H1 (cell line): Measurements from ENCODE around the gene WLS. TPM values are rescaled to one million over a fixed set of nuclear protein-coding genes. Genes with fewer than 3 reads are reported as not detected.

Source experiments
- CTCF ChIA-PET: fragments of 300-600 bp; sonication (Branson Sonifier 250); formaldehyde crosslinking; loops from one replicate; lab custom pipeline; 2021; ENCODE audit not compliant: partially characterized antibody; lab: Charles Lee
- POLR2A ChIA-PET: fragments of 300-600 bp; sonication (Branson Sonifier 250); formaldehyde crosslinking; loops from one replicate; lab custom pipeline; 2021; ENCODE audit warnings: inconsistent platforms; ENCODE audit not compliant: partially characterized antibody; lab: Charles Lee
- DNase-seq, 2 experiments: peaks; one replicate each; pipeline versions ENCODE4 v3.0.0 to v3.0.0-alpha.2; 2010 to 2022; ENCODE audit warnings: low spot score in 2 of 2, low read depth in 1 of 2, mixed read lengths in 1 of 2
- FAIRE-seq: peaks from 2 replicates; lab custom pipeline; 2011; peaks lifted over from hg19 to GRCh38; lab: Jason Lieb, UNC
- H2AFZ ChIP-seq: 2 replicates; pipeline ENCODE4 v1.8.1; 2012; ENCODE audit warnings: low read length, inconsistent platforms
- H2AK5ac ChIP-seq: 2 replicates; pipeline ENCODE4 v1.6.1; 2013; ENCODE audit warnings: low read depth, low read length
- H2BK120ac ChIP-seq: replicated peaks from 2 replicates; pipeline ENCODE3; 2013; ENCODE audit warnings: low read depth, low read length, inconsistent platforms
- H2BK12ac ChIP-seq: 2 replicates; pipeline ENCODE4 v1.6.1; 2013; ENCODE audit warnings: low read depth, low read length
- H2BK15ac ChIP-seq: 2 replicates; pipeline ENCODE4 v1.6.1; 2013; ENCODE audit warnings: low read length
- H2BK20ac ChIP-seq: 2 replicates; pipeline ENCODE4 v1.6.1; 2013; ENCODE audit warnings: low read length
- H2BK5ac ChIP-seq: 2 replicates; pipeline ENCODE4 v1.6.1; 2013; ENCODE audit warnings: low read depth, low read length
- H3K14ac ChIP-seq: 2 replicates; pipeline ENCODE4 v1.6.1; 2013; ENCODE audit warnings: inconsistent platforms; ENCODE audit not compliant: insufficient read length
- H3K18ac ChIP-seq: 2 replicates; pipeline ENCODE4 v1.6.1; 2013; ENCODE audit warnings: low read length; ENCODE audit errors: extremely low read depth
- H3K23ac ChIP-seq: 2 replicates; pipeline ENCODE4 v1.6.1; 2013; ENCODE audit warnings: inconsistent platforms; ENCODE audit not compliant: insufficient read length
- H3K23me2 ChIP-seq: 2 replicates; pipeline ENCODE4 v1.6.1; 2013; ENCODE audit warnings: low read depth, low read length
- H3K27ac ChIP-seq: 2 replicates; pipeline ENCODE4 v1.6.1; 2011; ENCODE audit warnings: low read depth, low read length, inconsistent platforms
- H3K27me3 ChIP-seq, 4 experiments: replicated peaks in 1 of 4; 1 replicate in 1 of 4; 2 replicates in 3 of 4; pipeline versions ENCODE4 v1.6.1 to v1.8.1; 2011 to 2013; ENCODE audit warnings: low read length in 3 of 4, mild to moderate bottlenecking in 3 of 4, inconsistent platforms in 2 of 4, mixed read lengths in 2 of 4, moderate library complexity in 1 of 4; ENCODE audit not compliant: control insufficient read depth in 3 of 4, insufficient read depth in 3 of 4; ENCODE audit errors: extremely low read depth in 1 of 4
- H3K36me3 ChIP-seq, 4 experiments: 2 replicates each; pipeline versions ENCODE4 v1.6.1 to v1.8.1; 2011 to 2013; ENCODE audit warnings: mild to moderate bottlenecking in 4 of 4, low read length in 3 of 4, moderate library complexity in 2 of 4, control low read depth in 1 of 4, inconsistent platforms in 1 of 4; ENCODE audit not compliant: insufficient read depth in 4 of 4, control insufficient read depth in 2 of 4
- H3K4ac ChIP-seq: replicated peaks from 2 replicates; pipeline ENCODE3; 2013; ENCODE audit warnings: low read length, low read depth, mixed read lengths, inconsistent platforms; ENCODE audit not compliant: insufficient read length
- H3K4me1 ChIP-seq, 4 experiments: replicated peaks in 1 of 4; 1 replicate in 1 of 4; 2 replicates in 3 of 4; pipeline versions ENCODE4 v1.6.1 to v1.8.1; 2011 to 2013; ENCODE audit warnings: low read length in 3 of 4, inconsistent platforms in 2 of 4, mixed read lengths in 1 of 4; ENCODE audit not compliant: insufficient read depth in 4 of 4, control insufficient read depth in 3 of 4
- H3K4me2 ChIP-seq, 2 experiments: 2 replicates each; pipeline versions ENCODE4 v1.6.1 to v1.8.1; 2011 to 2013; ENCODE audit warnings: low read depth in 2 of 2, low read length in 2 of 2, control low read depth in 1 of 2, inconsistent platforms in 1 of 2, mild to moderate bottlenecking in 1 of 2; ENCODE audit not compliant: insufficient read depth in 1 of 2
- H3K4me3 ChIP-seq, 4 experiments: fragments of 200-600, 300-600 bp in 1 of 4; sonication (generic), shearing (Covaris generic), sonication (Bioruptor Twin) in 1 of 4; 2 replicates each; pipeline versions ENCODE4 v1.5.1 to v1.8.1; 2011 to 2016; ENCODE audit warnings: low read length in 4 of 4, low read depth in 3 of 4, control low read depth in 2 of 4, inconsistent platforms in 2 of 4, mild to moderate bottlenecking in 2 of 4, mixed read lengths in 1 of 4, moderate library complexity in 1 of 4; ENCODE audit not compliant: insufficient read depth in 2 of 4; ENCODE audit errors: extremely low read depth in 1 of 4
- H3K56ac ChIP-seq: replicated peaks from 2 replicates; pipeline ENCODE3; 2013; ENCODE audit warnings: low read depth, mild to moderate bottlenecking, mixed read lengths, low read length, inconsistent platforms; ENCODE audit not compliant: insufficient read length
- H3K79me1 ChIP-seq: 2 replicates; pipeline ENCODE4 v1.6.1; 2013; ENCODE audit warnings: low read depth, low read length, control low read depth
- H3K79me2 ChIP-seq, 2 experiments: 2 replicates each; pipeline versions ENCODE4 v1.6.1 to v1.8.1; 2012 to 2013; ENCODE audit warnings: low read length in 2 of 2, mild to moderate bottlenecking in 2 of 2, inconsistent platforms in 1 of 2; ENCODE audit not compliant: insufficient read depth in 2 of 2, control insufficient read depth in 1 of 2
- H3K9ac ChIP-seq, 4 experiments: replicated peaks in 1 of 4; 1 replicate in 1 of 4; 2 replicates in 3 of 4; pipeline versions ENCODE4 v1.6.1 to v1.8.1; 2011 to 2013; ENCODE audit warnings: low read depth in 3 of 4, low read length in 3 of 4, control low read depth in 2 of 4, mild to moderate bottlenecking in 2 of 4, moderate library complexity in 2 of 4, inconsistent platforms in 1 of 4; ENCODE audit errors: extremely low read depth in 1 of 4
- H3K9me3 ChIP-seq, 2 experiments: 2 replicates each; pipeline versions ENCODE4 v1.6.1 to v1.8.1; 2012 to 2013; ENCODE audit warnings: mild to moderate bottlenecking in 2 of 2, moderate library complexity in 2 of 2, control low read depth in 1 of 2, inconsistent platforms in 1 of 2, low read depth in 1 of 2, low read length in 1 of 2, mixed read lengths in 1 of 2; ENCODE audit not compliant: insufficient read depth in 2 of 2
- H4K20me1 ChIP-seq, 2 experiments: replicated peaks in 1 of 2; 2 replicates each; pipeline versions ENCODE3 to v1.8.1; 2011 to 2013; ENCODE audit warnings: inconsistent platforms in 2 of 2, low read length in 2 of 2, mild to moderate bottlenecking in 1 of 2; ENCODE audit not compliant: insufficient read depth in 2 of 2, control insufficient read depth in 1 of 2
- H4K5ac ChIP-seq: 2 replicates; pipeline ENCODE4 v1.6.1; 2013; ENCODE audit warnings: low read length, low read depth, mixed read lengths, inconsistent platforms; ENCODE audit not compliant: insufficient read length
- H4K8ac ChIP-seq: 2 replicates; pipeline ENCODE4 v1.8.0; 2013; ENCODE audit warnings: mild to moderate bottlenecking, moderate library complexity, low read length, inconsistent platforms; ENCODE audit not compliant: insufficient read depth; ENCODE audit errors: extremely low read depth
- H4K91ac ChIP-seq: replicated peaks from 2 replicates; pipeline ENCODE3; 2013; ENCODE audit warnings: low read length, mixed read lengths, inconsistent platforms; ENCODE audit not compliant: insufficient read length
- CEBPB ChIP-seq: IDR thresholded peaks from 2 replicates; pipeline ENCODE4 v1.6.1; 2012; ENCODE audit warnings: low read depth, low read length
- SP4 ChIP-seq: IDR thresholded peaks from 2 replicates; pipeline ENCODE4 v1.6.1; 2012; ENCODE audit warnings: low read length, inconsistent platforms
- WGBS, 2 experiments: shearing (Covaris generic) in 1 of 2; methylation state at CpG; one replicate each; pipeline versions ENCODE4 v1.1.6 to v1.1.7; 2013 to 2015; ENCODE audit warnings: low lambda C conversion rate in 2 of 2, mixed read lengths in 2 of 2, inconsistent platforms in 1 of 2, low coverage in 1 of 2, missing lambda C conversion rate in 1 of 2; ENCODE audit not compliant: insufficient replicate concordance in 2 of 2, insufficient coverage in 1 of 2, insufficient read length in 1 of 2; ENCODE audit errors: extremely low coverage in 1 of 2, missing lambda C conversion rate in 1 of 2; 5-methylcytosine and 5-hydroxymethylcytosine counted together
- polyA plus RNA-seq, 7 experiments: library from polyadenylated mRNA; depleted of rRNA in 3 of 7; stranded (reverse) in 5 of 7; unstranded in 2 of 7; fragments of >200 nt in 5 of 7; fragments of 200-250 nt in 2 of 7; gene quantifications; 1 replicate in 5 of 7; 2 replicates in 1 of 7; 4 replicates in 1 of 7; pipeline versions ENCODE4 v1.2.1 to v1.2.3, GENCODE V29; 2011 to 2013; ENCODE audit warnings: missing spikeins in 2 of 7, mixed read lengths in 2 of 7
- total RNA-seq: library from RNA; stranded (reverse); fragmentation: NEBNext Ultra II Directional; extraction: Animal tissue kit (Norgen Biotek cat#: 25700); gene quantifications from 2 replicates; pipeline ENCODE4 v1.2.1, GENCODE V29; 2021

Gene WLS
- total and polyA plus RNA-seq, 2 of the 8 experiments (the other 6 are each of a cell fraction or from before 2014, with no cell fraction given), result 1.2 to 2.7 TPM

DNA sequence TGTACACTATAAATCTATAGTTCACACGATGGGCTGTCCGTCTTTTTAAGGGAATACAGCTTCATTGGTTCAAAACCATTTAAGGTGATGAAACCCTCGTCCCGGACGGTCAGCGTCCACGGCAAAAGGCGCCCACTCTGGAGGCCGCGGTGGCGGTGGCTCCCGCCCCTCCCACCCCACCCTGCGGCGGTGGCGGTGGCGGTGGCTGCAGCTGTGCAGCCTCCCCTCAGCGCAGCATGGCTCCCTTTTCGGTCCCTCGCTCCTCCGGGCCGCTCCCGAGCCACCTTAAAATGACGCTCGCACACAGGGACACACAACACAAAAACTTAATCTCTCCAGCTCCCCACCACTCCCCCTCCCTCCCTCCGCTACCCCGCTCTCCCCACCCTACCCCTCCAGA, 69.1 kb downstream of the WLS start:
- FAIRE-seq (peak; percentile 50), DNase-seq (no peak)
- no peaks in the 10 kb centered on the region for H3K27me3 ChIP-seq
- H3K27ac ChIP-seq, result no peak overlapping the region
- no peak overlapping the region for H3K4ac ChIP-seq
- no peak overlapping the region for H2BK20ac ChIP-seq
- H4K8ac ChIP-seq, result no peak overlapping the region
- TF ChIP-seq CEBPB (no peak), SP4 (no peak)
- no peak overlapping the region for H2AK5ac ChIP-seq
- no peak overlapping the region for H4K5ac ChIP-seq
- no peak overlapping the region for H3K9ac ChIP-seq
- no peak overlapping the region for H4K91ac ChIP-seq
- H2BK5ac ChIP-seq, result no peak overlapping the region
- H3K56ac ChIP-seq, result no peak overlapping the region
- H3K79me1 ChIP-seq, result no peaks in the 10 kb centered on the region
- no peak overlapping the region for H3K18ac ChIP-seq
- 91% methylated on average over 7 of the region's 26 CpGs; no CpG with 5 or more reads in 1 of the 2 experiments for WGBS, 2 experiments
- CTCF ChIA-PET, result interaction anchor here (0.8 to 6.1 kb wide), 17 partner anchors 10 to 397 kb away, joined by 3 to 45 read pairs (median 6); no protein-coding TSS in a partner anchor
- H2BK15ac ChIP-seq, result no peak overlapping the region
- no peak overlapping the region for H3K14ac ChIP-seq
- no peak overlapping the region for H2BK120ac ChIP-seq
- H4K20me1 ChIP-seq, result no peaks in the 10 kb centered on the region
- no peak overlapping the region for H3K23ac ChIP-seq
- POLR2A ChIA-PET, result no interaction called here
- no peak overlapping the region for H3K4me3 ChIP-seq
- H3K4me2 ChIP-seq, result no peak overlapping the region
- H3K23me2 ChIP-seq, result no peaks in the 10 kb centered on the region
- no peak overlapping the region for H2BK12ac ChIP-seq
- H3K9me3 ChIP-seq, result no peaks in the 10 kb centered on the region
- H2AFZ ChIP-seq, result no peak overlapping the region
- H3K79me2 ChIP-seq, result no peaks in the 10 kb centered on the region
- H3K36me3 ChIP-seq, result no peaks in the 10 kb centered on the region
- H3K4me1 ChIP-seq, result no peaks in the 10 kb centered on the region
